ENCODE measurements around the gene LRRC2. TPM values are rescaled to one million over a fixed set of nuclear protein-coding genes. Genes with fewer than 3 reads are reported as not detected.

The LRRC2 gene
- total RNA-seq, 2 donors from 2014 or later, result 0.42 to 0.52 TPM

GRCh38 chr3:46576386-46576785 is 10.3 kb upstream of the LRRC2 start:
- Mint-ChIP-seq H3K4me3 (no peak overlapping the region), H3K27ac (no peak overlapping the region), H3K4me1 (peaks cover 3% of the 10 kb centered on the region), H3K36me3 (ENCODE audit: low read depth) (no peaks in the 10 kb centered on the region), H3K27me3 (peaks cover 13% of the 10 kb centered on the region)
- DNase-seq, result no peak
- no peaks in the 10 kb centered on the region for H3K9me3 ChIP-seq (ENCODE audit: control insufficient read depth, low read length, poor library complexity, severe bottlenecking)
- no peak for ATAC-seq

- Mint-ChIP-seq H3K27me3 (peaks cover 11% of the 10 kb centered on the region), H3K4me3 (no peak overlapping the region), H3K36me3 (ENCODE audit: low read depth) (no peaks in the 10 kb centered on the region), H3K4me1 (peaks cover 3% of the 10 kb centered on the region), H3K27ac (no peak overlapping the region)
- no peaks in the 10 kb centered on the region for H3K9me3 ChIP-seq (ENCODE audit: control insufficient read depth, low read length, poor library complexity, severe bottlenecking)
- DNase-seq, result no peak
- no peak for ATAC-seq
Measured at GRCh38 chr3:46575577-46576222, 9.6 kb upstream of the LRRC2 start.

GRCh38 chr3:46574881-46575576 is 8.9 kb upstream of the LRRC2 start:
- peaks cover 3% of the 10 kb centered on the region for H3K4me1 Mint-ChIP-seq
- H3K36me3 Mint-ChIP-seq (ENCODE audit: low read depth), result no peaks in the 10 kb centered on the region
- no peak overlapping the region for H3K4me3 Mint-ChIP-seq
- H3K27me3 Mint-ChIP-seq, result peaks cover 11% of the 10 kb centered on the region
- H3K27ac Mint-ChIP-seq, result no peak overlapping the region
- no peaks in the 10 kb centered on the region for H3K9me3 ChIP-seq (ENCODE audit: control insufficient read depth, low read length, poor library complexity, severe bottlenecking)
- no peak for ATAC-seq
- no peak for DNase-seq

DNA sequence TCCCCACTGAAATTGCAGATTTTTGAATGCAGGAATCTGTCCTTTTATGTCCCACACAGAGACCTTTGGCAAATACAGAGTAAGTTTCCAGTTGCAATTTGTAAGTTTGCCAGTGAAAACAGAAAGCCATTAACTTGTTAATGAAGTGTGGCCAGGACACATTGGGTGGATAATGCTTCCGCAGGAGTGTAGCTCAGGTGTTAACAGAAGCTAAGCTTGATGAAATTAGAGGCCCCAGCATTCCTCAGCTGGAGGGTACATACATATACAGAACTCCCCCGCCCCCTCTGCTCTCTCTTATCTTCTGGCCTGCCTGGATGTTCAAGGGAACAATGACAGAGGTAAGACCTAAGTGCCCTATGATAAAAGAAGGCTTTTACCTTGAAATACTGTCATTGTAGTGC is 8.1 kb upstream of the LRRC2 start:
- Mint-ChIP-seq H3K27ac (no peak overlapping the region), H3K4me3 (no peak overlapping the region), H3K4me1 (peaks cover 3% of the 10 kb centered on the region), H3K36me3 (ENCODE audit: low read depth) (no peaks in the 10 kb centered on the region), H3K27me3 (peaks cover 7% of the 10 kb centered on the region)
- H3K9me3 ChIP-seq (ENCODE audit: control insufficient read depth, low read length, poor library complexity, severe bottlenecking), result no peaks in the 10 kb centered on the region
- ATAC-seq, result no peak
- no peak for DNase-seq

DNA sequence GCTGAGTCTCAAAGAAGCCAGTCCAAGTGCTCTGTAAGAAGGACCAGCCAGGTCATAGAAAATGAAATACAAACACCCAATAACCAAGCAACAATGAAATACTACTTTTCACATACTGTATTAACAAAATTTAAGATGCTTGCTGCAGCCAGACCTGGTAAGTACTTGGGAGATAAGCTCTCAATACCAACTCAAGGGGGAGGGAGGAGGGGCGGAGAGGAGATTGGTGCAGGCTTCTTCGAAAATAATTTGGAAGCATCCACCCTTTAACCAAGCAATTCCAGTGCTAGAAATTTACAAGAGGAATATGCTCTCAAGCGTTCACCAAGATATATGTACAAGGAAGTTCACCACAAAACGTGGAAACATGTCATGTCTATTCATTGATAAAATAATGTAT is 7.6 kb upstream of the LRRC2 start:
- Mint-ChIP-seq H3K27me3 (peaks cover 4% of the 10 kb centered on the region), H3K4me1 (no peaks in the 10 kb centered on the region), H3K36me3 (ENCODE audit: low read depth) (no peaks in the 10 kb centered on the region), H3K4me3 (no peak overlapping the region), H3K27ac (no peak overlapping the region)
- no peak for DNase-seq
- no peak for ATAC-seq
- no peaks in the 10 kb centered on the region for H3K9me3 ChIP-seq (ENCODE audit: control insufficient read depth, low read length, poor library complexity, severe bottlenecking)

- Mint-ChIP-seq H3K4me3 (no peak overlapping the region), H3K27ac (no peak overlapping the region), H3K4me1 (no peaks in the 10 kb centered on the region), H3K27me3 (peaks cover 13% of the 10 kb centered on the region), H3K36me3 (ENCODE audit: low read depth) (no peaks in the 10 kb centered on the region)
- no peak for ATAC-seq
- no peak for DNase-seq
- no peaks in the 10 kb centered on the region for H3K9me3 ChIP-seq (ENCODE audit: control insufficient read depth, low read length, poor library complexity, severe bottlenecking)
Measured at GRCh38 chr3:46571684-46572083, 5.6 kb upstream of the LRRC2 start.

- no peaks in the 10 kb centered on the region for H3K9me3 ChIP-seq (ENCODE audit: control insufficient read depth, low read length, poor library complexity, severe bottlenecking)
- Mint-ChIP-seq H3K4me3 (peak overlapping the region; percentile 77), H3K36me3 (ENCODE audit: low read depth) (no peaks in the 10 kb centered on the region), H3K27me3 (peaks cover 29% of the 10 kb centered on the region), H3K27ac (no peak overlapping the region), H3K4me1 (peaks cover 10% of the 10 kb centered on the region)
- peak; percentile 16 for ATAC-seq
- DNase-seq, result no peak
Measured at GRCh38 chr3:46565607-46566039, 479 bp downstream of the LRRC2 start.

- H3K4me1 Mint-ChIP-seq, result peaks cover 10% of the 10 kb centered on the region
- peaks cover 29% of the 10 kb centered on the region for H3K27me3 Mint-ChIP-seq
- no peak for DNase-seq
- no peaks in the 10 kb centered on the region for H3K9me3 ChIP-seq (ENCODE audit: control insufficient read depth, low read length, poor library complexity, severe bottlenecking)
- no peaks in the 10 kb centered on the region for H3K36me3 Mint-ChIP-seq (ENCODE audit: low read depth)
- H3K27ac Mint-ChIP-seq, result no peak overlapping the region
- H3K4me3 Mint-ChIP-seq, result peak overlapping the region; percentile 77
- no peak for ATAC-seq
Measured at GRCh38 chr3:46565077-46565476, 1.0 kb downstream of the LRRC2 start.

- H3K36me3 Mint-ChIP-seq (ENCODE audit: low read depth), result no peaks in the 10 kb centered on the region
- H3K9me3 ChIP-seq (ENCODE audit: control insufficient read depth, low read length, poor library complexity, severe bottlenecking), result no peaks in the 10 kb centered on the region
- H3K27ac Mint-ChIP-seq, result no peak overlapping the region
- no peak overlapping the region for H3K4me3 Mint-ChIP-seq
- H3K27me3 Mint-ChIP-seq, result peaks cover 29% of the 10 kb centered on the region
- DNase-seq, result no peak
- ATAC-seq, result no peak
- H3K4me1 Mint-ChIP-seq, result peaks cover 10% of the 10 kb centered on the region
Measured at GRCh38 chr3:46564190-46565021, 1.7 kb downstream of the LRRC2 start.

GRCh38 chr3:46561951-46562350 is 4.2 kb downstream of the LRRC2 start:
- no peaks in the 10 kb centered on the region for H3K36me3 Mint-ChIP-seq (ENCODE audit: low read depth)
- peak overlapping the region; percentile 61 for H3K27ac Mint-ChIP-seq
- no peak for DNase-seq
- no peaks in the 10 kb centered on the region for H3K9me3 ChIP-seq (ENCODE audit: control insufficient read depth, low read length, poor library complexity, severe bottlenecking)
- peaks cover 23% of the 10 kb centered on the region for H3K4me1 Mint-ChIP-seq
- H3K4me3 Mint-ChIP-seq, result no peak overlapping the region
- H3K27me3 Mint-ChIP-seq, result peaks cover 21% of the 10 kb centered on the region
- no peak for ATAC-seq

DNA sequence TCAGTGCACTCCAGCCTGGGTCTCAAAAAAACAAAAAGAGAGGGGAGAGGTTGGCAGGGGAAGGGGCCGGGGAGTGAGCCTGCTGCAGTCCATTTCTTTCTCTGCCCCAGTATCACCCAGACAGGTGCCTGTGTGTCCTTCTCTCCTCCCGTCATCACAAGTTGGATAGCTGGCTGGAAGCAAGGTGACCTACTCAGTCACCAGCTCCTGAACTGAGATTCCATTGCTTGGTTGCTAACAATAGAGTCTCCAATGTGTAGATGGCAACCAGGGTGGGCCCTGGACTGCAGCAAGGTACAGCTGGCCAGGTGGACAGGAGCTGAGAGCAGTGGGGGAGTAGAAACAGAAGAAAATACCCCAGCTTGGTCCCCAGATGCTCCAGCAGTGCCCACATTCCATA is 4.6 kb downstream of the LRRC2 start:
- Mint-ChIP-seq H3K4me1 (peaks cover 23% of the 10 kb centered on the region), H3K36me3 (ENCODE audit: low read depth) (no peaks in the 10 kb centered on the region), H3K27me3 (peaks cover 21% of the 10 kb centered on the region), H3K4me3 (no peak overlapping the region), H3K27ac (peak overlapping the region; percentile 61)
- ATAC-seq, result no peak
- no peaks in the 10 kb centered on the region for H3K9me3 ChIP-seq (ENCODE audit: control insufficient read depth, low read length, poor library complexity, severe bottlenecking)
- no peak for DNase-seq

DNA sequence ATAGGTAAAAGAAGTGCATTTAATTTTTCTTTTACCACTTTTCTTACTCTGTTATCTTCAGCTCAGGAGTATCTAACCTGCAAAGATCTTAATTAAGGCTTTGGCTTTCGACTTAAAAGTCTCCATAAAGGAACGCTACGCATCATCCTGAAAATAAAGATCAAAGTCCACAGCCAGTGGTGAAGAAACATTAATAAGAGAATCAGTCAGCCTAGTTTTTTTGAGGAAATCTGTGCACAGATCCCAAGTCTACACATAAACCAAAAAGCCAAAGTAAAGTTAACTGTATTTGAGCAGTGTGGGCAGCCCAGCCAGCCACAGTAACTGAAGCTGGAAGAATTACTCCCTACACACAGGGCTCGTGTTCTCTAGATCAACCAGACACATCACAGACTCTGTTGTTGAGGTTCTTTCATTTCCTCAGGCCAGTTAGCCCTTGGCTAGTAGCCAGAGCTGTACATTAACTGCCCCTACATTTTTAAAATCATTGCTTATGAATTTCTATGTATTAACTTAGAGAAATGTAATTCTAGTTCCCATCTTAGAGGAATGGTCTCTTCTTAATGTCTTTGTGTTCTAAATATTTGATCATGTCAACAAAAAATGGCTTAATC is 6.9 kb downstream of the LRRC2 start:
- H3K4me3 Mint-ChIP-seq, result peak overlapping the region; percentile 93
- DNase-seq (no peak), ATAC-seq (no peak)
- no peaks in the 10 kb centered on the region for H3K36me3 Mint-ChIP-seq (ENCODE audit: low read depth)
- peaks cover 15% of the 10 kb centered on the region for H3K4me1 Mint-ChIP-seq
- no peak overlapping the region for H3K27ac Mint-ChIP-seq
- H3K9me3 ChIP-seq (ENCODE audit: control insufficient read depth, low read length, poor library complexity, severe bottlenecking), result no peaks in the 10 kb centered on the region
- H3K27me3 Mint-ChIP-seq, result peaks cover 11% of the 10 kb centered on the region
